Testis (tissue), 2 donors: ENCODE data around the gene TBX6.

Experiments used
- POLR2A ChIP-seq: fragments of 450-650 bp; IDR thresholded peaks from one replicate; pipeline ENCODE4 v1.6.1; 2017; ENCODE audit warnings: antibody characterized with exemption, mild to moderate bottlenecking, moderate library complexity
- TF ChIP-seq, protein P1 (sequence below), 3 experiments: fragments of 450-650 bp in 2 of 3; fragments of 200-600 bp in 1 of 3; sonication (generic) in 1 of 3; IDR thresholded peaks; one replicate each; pipeline ENCODE4 v1.5.1; 2016 to 2019; ENCODE audit warnings: antibody characterized with exemption in 3 of 3, mild to moderate bottlenecking in 2 of 3, moderate library complexity in 1 of 3

GRCh38 chr16:30065943-30066760 lies 25.6 kb downstream of the TBX6 start:
- no peak for TF ChIP-seq POLR2A
- TF ChIP-seq, protein P1, sequence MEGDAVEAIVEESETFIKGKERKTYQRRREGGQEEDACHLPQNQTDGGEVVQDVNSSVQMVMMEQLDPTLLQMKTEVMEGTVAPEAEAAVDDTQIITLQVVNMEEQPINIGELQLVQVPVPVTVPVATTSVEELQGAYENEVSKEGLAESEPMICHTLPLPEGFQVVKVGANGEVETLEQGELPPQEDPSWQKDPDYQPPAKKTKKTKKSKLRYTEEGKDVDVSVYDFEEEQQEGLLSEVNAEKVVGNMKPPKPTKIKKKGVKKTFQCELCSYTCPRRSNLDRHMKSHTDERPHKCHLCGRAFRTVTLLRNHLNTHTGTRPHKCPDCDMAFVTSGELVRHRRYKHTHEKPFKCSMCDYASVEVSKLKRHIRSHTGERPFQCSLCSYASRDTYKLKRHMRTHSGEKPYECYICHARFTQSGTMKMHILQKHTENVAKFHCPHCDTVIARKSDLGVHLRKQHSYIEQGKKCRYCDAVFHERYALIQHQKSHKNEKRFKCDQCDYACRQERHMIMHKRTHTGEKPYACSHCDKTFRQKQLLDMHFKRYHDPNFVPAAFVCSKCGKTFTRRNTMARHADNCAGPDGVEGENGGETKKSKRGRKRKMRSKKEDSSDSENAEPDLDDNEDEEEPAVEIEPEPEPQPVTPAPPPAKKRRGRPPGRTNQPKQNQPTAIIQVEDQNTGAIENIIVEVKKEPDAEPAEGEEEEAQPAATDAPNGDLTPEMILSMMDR (IDR thresholded peaks at IDR 0.05) = no peak
